Retinal pigment epithelial cell (primary cell): ENCODE data around the gene STAT6.

Experiments
- DNase-seq: peaks from one replicate; pipeline ENCODE4 v3.0.0-alpha.2; 2010; ENCODE audit warnings: low read depth
- H3K4me3 ChIP-seq: 2 replicates; pipeline ENCODE4 v1.5.1; 2011; ENCODE audit warnings: mild to moderate bottlenecking, low read length, control low read depth, moderate library complexity
- CTCF ChIP-seq: conservative IDR thresholded peaks from 2 replicates; pipeline ENCODE4 v1.5.1; 2011; ENCODE audit warnings: low read depth, low read length, control low read depth, inconsistent platforms

Gene STAT6

GRCh38 chr12:57143454-57143853, 32.3 kb upstream of the STAT6 start:
- H3K4me3 ChIP-seq: no peak overlapping the region
- DNase-seq: no peak
- TF ChIP-seq CTCF: no peak

GRCh38 chr12:57142727-57143126, 31.6 kb upstream of the STAT6 start:
- H3K4me3 ChIP-seq: no peak overlapping the region
- no peak for TF ChIP-seq CTCF
- DNase-seq: no peak

- TF ChIP-seq CTCF: no peak
- no peak for DNase-seq
These were observed 31.0 kb upstream of the STAT6 start for GRCh38 chr12:57142121-57142520.

GRCh38 chr12:57141249-57141648, 30.1 kb upstream of the STAT6 start:
- no peak for DNase-seq
- TF ChIP-seq CTCF: no peak
- H3K4me3 ChIP-seq: no peak overlapping the region

More at GRCh38 chr12:57142121-57142520, 31.0 kb upstream of the STAT6 start:
- no peak overlapping the region for H3K4me3 ChIP-seq

- no peak for TF ChIP-seq CTCF
- no peak for DNase-seq
- no peak overlapping the region for H3K4me3 ChIP-seq
These were observed 28.9 kb upstream of the STAT6 start for GRCh38 chr12:57139796-57140649.

- H3K4me3 ChIP-seq: no peak overlapping the region
- TF ChIP-seq CTCF: no peak
- no peak for DNase-seq
These were observed 27.5 kb upstream of the STAT6 start for GRCh38 chr12:57138526-57139272.
